Measurements from ENCODE around the gene MEOX2.

DNA sequence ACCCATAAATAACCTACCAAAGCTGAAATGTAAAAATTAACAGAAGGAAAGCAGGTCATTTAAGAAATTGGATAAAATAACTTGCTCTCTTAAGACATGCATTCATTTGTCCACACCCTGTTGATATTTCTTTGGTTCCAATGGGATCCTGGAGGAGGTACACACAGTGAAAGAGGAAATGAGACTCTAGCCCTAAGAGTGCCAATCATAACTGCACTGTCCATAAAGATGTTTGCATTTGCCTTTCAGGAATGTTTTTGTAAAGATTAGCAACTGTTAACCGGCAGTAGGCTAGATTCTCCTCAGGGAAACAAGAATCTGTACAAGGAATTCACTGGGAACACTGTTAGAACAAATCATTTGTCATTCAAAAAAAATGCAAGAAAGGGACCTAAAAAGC lies 61.0 kb downstream of the MEOX2 start:
- no peak for TF ChIP-seq GATA2 (IDR thresholded peaks at IDR 0.05; ENCODE audit: low read depth, low read length)
- no peak for TF ChIP-seq GATA3 (IDR thresholded peaks at IDR 0.05; ENCODE audit: low read depth, low read length)

Data from SH-SY5Y (cell line).